GM12878 (cell line): ENCODE data around the gene SCN11A.

ENCODE experiments used
- ATF2 ChIP-seq: IDR thresholded peaks from 2 replicates; pipeline ENCODE4 v1.6.1; 2012; ENCODE audit warnings: low read length, inconsistent platforms
- CTCF ChIP-seq, 3 experiments: IDR thresholded peaks in 2 of 3; conservative IDR thresholded peaks in 1 of 3; 2 replicates each; pipeline ENCODE4 v1.5.1; 2011; ENCODE audit warnings: low read depth in 3 of 3, low read length in 3 of 3, mild to moderate bottlenecking in 3 of 3, control low read depth in 2 of 3, moderate library complexity in 2 of 3, inconsistent platforms in 1 of 3, mixed read lengths in 1 of 3; ENCODE audit not compliant: control insufficient read depth in 2 of 3, insufficient read depth in 1 of 3; ENCODE audit errors: extremely low read depth in 1 of 3
- FOS ChIP-seq: IDR thresholded peaks from 3 replicates; pipeline ENCODE4 v1.6.1; 2011; ENCODE audit warnings: borderline replicate concordance; ENCODE audit not compliant: insufficient read length; ENCODE audit errors: extremely low read depth
- MAX ChIP-seq: IDR thresholded peaks from 2 replicates; pipeline ENCODE4 v1.6.1; 2012; ENCODE audit warnings: low read depth, low read length, improper control_type of control experiment
- POLR2A ChIP-seq: IDR thresholded peaks from 2 replicates; pipeline ENCODE4 v1.6.1; 2011; ENCODE audit warnings: low read depth, mild to moderate bottlenecking, low read length
- POLR2AphosphoS5 ChIP-seq: IDR thresholded peaks from 2 replicates; pipeline ENCODE4 v1.6.1; 2011; ENCODE audit warnings: mild to moderate bottlenecking, low read length, inconsistent platforms
- RCOR1 ChIP-seq: conservative IDR thresholded peaks from 2 replicates; pipeline ENCODE4 v1.6.1; 2012; ENCODE audit warnings: low read depth, low read length, improper control_type of control experiment
- TCF7 ChIP-seq: IDR thresholded peaks from 2 replicates; pipeline ENCODE4 v1.6.1; 2014; ENCODE audit warnings: antibody characterized with exemption, borderline replicate concordance
- YY1 ChIP-seq: IDR thresholded peaks from 2 replicates; pipeline ENCODE4 v1.6.1; 2011; ENCODE audit warnings: low read depth, mild to moderate bottlenecking, low read length

- TF ChIP-seq FOS (no peak), MAX (no peak), YY1 (no peak), POLR2AphosphoS5 (no peak), RCOR1 (no peak), ATF2 (no peak), TCF7 (no peak), CTCF (IDR thresholded peaks at IDR 0.05 in 2 of 3, conservative IDR thresholded peaks at IDR 0.05 in 1 of 3; ENCODE audit: control insufficient read depth in 2 of 3, extremely low read depth in 1 of 3, insufficient read depth in 1 of 3, low read depth in 3 of 3, low read length in 3 of 3) (no peak), POLR2A (no peak)
Observed at GRCh38 chr3:39088889-39089288, 37.1 kb upstream of the SCN11A start.
